Vagina (tissue), 2 donors: ENCODE results near the gene KDM7A.

Experiments
- POLR2A ChIP-seq, 2 donors: fragments of 450-650 bp; IDR thresholded peaks; one replicate each; pipeline ENCODE4 v1.6.1; 2017; ENCODE audit warnings: antibody characterized with exemption in 2 of 2, mild to moderate bottlenecking in 2 of 2, moderate library complexity in 2 of 2
- POLR2AphosphoS5 ChIP-seq, 2 donors: sonication (generic); formaldehyde crosslinking; IDR thresholded peaks; one replicate each; pipeline ENCODE4 v1.9.0; 2017; ENCODE audit warnings: antibody characterized with exemption in 2 of 2, mild to moderate bottlenecking in 2 of 2, low read depth in 1 of 2; ENCODE audit not compliant: insufficient read depth in 1 of 2
- TF ChIP-seq, protein P1 (sequence below), 3 experiments: fragments of 450-650 bp in 2 of 3; fragments of 200-600 bp in 1 of 3; sonication (generic) in 1 of 3; IDR thresholded peaks; one replicate each; pipeline ENCODE4 v1.5.1; 2017 to 2019; ENCODE audit warnings: antibody characterized with exemption in 3 of 3, mild to moderate bottlenecking in 2 of 3, moderate library complexity in 2 of 3

DNA sequence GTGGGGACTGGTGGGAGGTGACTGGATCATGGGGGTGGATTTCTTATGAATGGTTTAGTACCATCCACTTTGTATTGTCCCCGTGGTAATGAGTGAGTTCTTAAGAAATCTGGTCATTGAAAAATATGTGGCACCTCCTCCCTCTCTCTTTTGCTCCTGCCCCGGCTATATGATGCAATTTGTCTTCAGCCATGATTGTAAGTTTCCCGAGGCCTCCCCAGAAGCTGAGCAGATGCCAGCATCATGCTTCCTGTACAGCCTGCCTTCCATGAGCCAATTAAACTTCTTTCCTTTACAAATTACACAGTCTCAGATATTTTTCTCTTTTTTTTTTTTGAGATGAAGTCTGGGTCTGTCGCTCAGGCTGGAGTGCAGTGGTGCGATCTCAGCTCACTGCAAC, 2.6 kb upstream of the KDM7A start:
- TF ChIP-seq, protein P1, sequence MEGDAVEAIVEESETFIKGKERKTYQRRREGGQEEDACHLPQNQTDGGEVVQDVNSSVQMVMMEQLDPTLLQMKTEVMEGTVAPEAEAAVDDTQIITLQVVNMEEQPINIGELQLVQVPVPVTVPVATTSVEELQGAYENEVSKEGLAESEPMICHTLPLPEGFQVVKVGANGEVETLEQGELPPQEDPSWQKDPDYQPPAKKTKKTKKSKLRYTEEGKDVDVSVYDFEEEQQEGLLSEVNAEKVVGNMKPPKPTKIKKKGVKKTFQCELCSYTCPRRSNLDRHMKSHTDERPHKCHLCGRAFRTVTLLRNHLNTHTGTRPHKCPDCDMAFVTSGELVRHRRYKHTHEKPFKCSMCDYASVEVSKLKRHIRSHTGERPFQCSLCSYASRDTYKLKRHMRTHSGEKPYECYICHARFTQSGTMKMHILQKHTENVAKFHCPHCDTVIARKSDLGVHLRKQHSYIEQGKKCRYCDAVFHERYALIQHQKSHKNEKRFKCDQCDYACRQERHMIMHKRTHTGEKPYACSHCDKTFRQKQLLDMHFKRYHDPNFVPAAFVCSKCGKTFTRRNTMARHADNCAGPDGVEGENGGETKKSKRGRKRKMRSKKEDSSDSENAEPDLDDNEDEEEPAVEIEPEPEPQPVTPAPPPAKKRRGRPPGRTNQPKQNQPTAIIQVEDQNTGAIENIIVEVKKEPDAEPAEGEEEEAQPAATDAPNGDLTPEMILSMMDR (IDR thresholded peaks at IDR 0.05): no peak
- TF ChIP-seq POLR2A (IDR thresholded peaks at IDR 0.05): no peak
- no peak for TF ChIP-seq POLR2AphosphoS5 (IDR thresholded peaks at IDR 0.05; ENCODE audit: insufficient read depth in 1 of 2, low read depth in 1 of 2)
